Measurements from ENCODE around the gene IMP3. TPM values are rescaled to one million over a fixed set of nuclear protein-coding genes. Genes with fewer than 3 reads are reported as not detected.
A peak's percentile ranks its signal among the peaks of the same experiment; 100 is the strongest.

IMP3 gene
- polyA plus RNA-seq, 1 donor from 2014 or later = 249 TPM

DNA sequence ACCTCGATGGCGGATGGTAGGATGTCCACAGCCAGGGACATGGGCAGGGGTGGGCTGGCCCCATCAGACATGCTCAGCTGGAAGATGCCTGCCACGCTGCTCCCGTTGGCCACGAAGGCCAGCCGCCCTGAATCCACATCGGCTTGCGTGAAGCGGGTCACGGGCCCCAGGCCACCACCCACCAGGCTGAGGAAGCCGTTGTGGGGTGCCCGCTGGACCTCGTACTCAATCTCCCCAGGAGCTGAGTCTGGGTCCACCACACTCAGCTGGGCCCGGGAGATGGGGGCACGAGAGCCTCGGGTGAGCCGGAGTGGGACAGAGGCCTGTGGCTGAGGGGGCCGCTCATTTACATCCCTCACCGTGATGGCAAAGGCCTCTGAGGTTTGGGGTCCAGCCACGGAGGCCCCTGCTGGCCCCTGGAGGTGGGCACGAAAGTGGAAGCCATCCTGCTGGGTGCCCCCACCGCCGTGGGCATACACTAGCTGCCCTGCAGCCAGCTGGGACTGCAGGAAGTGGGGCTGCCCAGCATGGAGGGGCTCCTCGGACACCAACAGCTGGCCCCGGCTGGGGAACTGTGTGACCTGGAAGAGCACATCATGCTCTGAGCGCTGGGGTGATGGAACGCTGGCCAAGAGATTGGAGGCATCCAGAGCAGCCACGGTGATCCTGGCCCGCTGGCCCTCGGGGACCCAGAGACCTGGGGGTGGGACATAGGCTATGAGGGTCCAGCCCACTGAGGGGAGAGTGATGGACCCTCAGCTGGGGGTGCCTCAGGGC is 36.9 kb upstream of the IMP3 start:
- Mint-ChIP-seq H3K4me1 (peaks cover 0 to 3% (median 2%) of the 10 kb centered on the region in 3 donors), H3K27me3 (no peaks in the 10 kb centered on the region), H3K36me3 (no peaks in the 10 kb centered on the region), H3K4me3 (no peak overlapping the region), H3K9me3 (no peaks in the 10 kb centered on the region), H3K27ac (no peak overlapping the region)

DNA sequence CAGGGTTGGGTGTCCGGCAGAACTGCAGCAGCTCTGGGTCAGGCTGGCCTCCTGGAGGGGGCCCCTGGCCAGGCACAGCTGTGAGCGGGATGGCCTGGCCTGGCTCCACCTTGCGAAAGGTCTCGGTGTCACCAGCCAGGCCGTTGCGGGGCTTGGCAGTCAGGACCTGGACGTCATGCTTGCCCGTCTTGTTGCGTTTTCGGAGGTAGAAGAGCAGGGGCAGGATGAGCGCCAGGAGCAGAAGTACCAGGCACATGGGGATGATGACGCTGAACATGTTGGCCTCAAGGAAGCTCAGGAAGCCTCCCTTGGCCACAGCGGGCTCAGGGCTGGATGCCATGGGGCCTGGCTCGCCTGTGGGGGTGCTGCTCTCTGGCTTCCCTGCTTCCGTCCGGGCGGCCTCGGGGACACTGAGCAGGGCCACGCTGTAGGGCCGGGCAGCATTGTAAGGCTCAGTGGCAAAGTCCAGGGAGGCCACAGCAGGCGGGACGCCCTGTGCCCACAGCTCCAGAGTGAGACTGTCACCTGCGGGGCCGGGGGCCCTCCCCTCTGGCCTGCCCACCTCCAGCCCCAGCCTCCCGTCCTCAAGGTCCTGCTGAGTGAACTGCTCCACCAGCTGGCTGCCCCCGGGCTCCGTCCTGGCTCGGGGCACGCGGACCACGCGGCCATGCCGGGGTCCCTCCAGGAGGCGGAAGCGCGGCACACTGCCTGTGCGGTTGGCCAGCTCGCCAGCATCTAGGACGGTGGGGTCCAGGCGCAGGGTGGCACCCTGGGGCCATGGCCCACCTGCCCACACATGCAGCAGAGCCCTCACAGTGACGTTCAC is 35.8 kb upstream of the IMP3 start:
- Mint-ChIP-seq H3K36me3 (no peaks in the 10 kb centered on the region), H3K27me3 (no peaks in the 10 kb centered on the region), H3K27ac (peak overlapping the region in 2 of 3 donors; percentile 35 to 39), H3K9me3 (no peaks in the 10 kb centered on the region), H3K4me1 (peaks cover 0 to 3% (median 2%) of the 10 kb centered on the region in 3 donors), H3K4me3 (no peak overlapping the region)

DNA sequence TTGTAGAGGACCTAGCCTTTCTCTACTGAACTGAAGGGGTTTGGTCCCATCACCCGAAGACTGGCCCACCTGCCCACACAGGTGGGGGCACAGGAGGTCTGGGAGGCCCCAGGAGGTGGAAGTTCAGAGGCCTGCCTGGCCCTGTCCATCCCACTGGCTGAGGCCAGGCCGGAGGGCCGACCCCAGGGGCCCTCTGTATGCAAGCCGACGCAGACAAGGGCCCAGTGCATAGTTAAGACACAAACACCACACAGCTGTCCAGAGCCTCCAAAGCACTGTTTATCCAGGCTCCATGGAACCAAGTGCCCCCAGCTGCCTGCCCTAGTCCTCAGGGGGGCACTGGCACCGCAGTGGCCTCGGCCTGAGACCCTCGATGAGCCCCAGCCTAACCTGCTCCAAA is 34.3 kb upstream of the IMP3 start:
- Mint-ChIP-seq H3K4me3 (no peak overlapping the region), H3K27ac (no peak overlapping the region), H3K9me3 (no peaks in the 10 kb centered on the region), H3K4me1 (peaks cover 0 to 3% (median 2%) of the 10 kb centered on the region in 3 donors), H3K27me3 (no peaks in the 10 kb centered on the region), H3K36me3 (peaks cover 1% of the 10 kb centered on the region)

DNA sequence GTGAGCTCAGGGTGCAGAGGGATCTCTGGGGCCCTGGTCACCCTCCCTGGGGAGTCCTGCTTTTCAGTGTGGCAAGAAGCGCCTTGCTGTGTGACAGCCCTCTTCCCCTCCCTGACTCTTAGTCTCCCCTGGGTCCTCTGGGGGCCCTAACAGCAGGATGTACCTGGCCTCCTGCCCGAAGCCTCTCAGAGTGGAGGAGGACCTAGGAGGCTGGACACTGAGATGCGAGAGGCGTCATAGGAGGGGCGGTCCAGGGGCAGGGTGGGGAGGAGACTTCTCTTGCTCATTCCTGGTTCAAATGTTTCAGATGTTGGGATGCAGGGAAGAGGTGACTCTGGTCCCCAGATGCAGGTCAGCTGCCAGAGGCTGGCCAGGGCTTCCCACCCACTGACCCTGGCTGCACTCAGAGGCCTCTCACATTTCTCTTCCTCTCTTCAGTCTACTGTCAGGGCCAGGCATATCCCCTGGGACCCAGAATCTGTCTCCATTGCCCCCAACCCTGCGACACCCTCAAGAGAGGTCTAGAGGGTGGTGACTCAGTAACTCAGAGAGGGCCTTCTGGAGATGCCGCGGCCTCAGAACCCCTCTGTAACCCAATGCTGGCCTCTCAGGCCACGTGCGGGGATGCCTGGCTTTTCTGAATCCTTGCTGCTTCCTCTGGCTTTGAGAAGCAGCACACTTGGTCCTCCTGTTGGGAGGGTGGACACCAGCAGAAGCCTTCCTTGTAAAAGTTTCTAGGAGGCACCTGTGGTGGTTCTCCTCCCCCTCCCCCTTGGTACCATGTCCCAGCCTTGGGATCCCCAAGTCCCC is 33.6 kb upstream of the IMP3 start:
- Mint-ChIP-seq H3K27ac (no peak overlapping the region), H3K4me3 (peak overlapping the region in 1 of 4 donors; percentile 32), H3K27me3 (no peaks in the 10 kb centered on the region), H3K36me3 (peaks cover 1% of the 10 kb centered on the region), H3K4me1 (peaks cover 0 to 3% (median 2%) of the 10 kb centered on the region in 3 donors), H3K9me3 (no peaks in the 10 kb centered on the region)

DNA sequence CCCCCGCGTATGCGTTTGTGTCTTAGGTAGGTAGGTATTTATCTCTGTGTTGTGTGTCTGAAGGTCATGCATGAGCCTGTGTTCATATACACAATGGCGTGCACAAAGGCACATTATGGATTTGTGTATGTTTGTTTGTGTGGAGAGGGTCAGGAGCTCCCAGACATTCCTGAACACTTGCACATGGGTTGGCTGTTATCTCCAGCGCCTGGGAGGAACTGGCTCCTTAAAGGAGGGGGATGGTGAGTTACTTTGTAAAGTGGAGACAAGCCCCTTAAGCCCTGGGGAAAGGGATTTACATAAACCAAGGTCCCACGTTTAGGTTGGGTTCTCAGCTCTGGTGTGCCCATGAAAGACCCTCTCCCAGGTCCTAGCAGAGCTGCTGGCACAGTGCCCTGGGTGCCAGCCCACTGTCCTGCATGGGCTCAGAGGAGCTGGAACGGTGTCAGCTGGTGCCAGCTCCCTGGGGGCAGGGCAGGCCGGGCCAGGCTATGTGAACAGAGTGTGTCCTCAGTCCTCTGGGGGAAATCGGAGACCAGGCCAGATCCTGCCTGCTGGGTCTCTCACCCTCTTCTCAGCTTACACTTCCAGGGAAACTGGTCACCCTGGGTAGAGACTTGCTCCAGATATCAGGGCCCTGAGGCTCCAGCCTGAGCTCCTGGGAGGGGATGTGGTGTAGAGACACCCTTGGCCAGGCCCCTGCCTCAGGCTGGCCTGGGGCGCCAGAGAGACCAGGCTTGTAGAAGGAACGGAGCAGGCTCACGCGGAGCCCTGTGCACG is 32.8 kb upstream of the IMP3 start:
- Mint-ChIP-seq H3K27ac (no peak overlapping the region), H3K9me3 (no peaks in the 10 kb centered on the region), H3K36me3 (peaks cover 1% of the 10 kb centered on the region), H3K27me3 (no peaks in the 10 kb centered on the region), H3K4me3 (peak overlapping the region in 1 of 4 donors; percentile 17), H3K4me1 (peaks cover 0 to under 1% (median 0%) of the 10 kb centered on the region in 3 donors)

DNA sequence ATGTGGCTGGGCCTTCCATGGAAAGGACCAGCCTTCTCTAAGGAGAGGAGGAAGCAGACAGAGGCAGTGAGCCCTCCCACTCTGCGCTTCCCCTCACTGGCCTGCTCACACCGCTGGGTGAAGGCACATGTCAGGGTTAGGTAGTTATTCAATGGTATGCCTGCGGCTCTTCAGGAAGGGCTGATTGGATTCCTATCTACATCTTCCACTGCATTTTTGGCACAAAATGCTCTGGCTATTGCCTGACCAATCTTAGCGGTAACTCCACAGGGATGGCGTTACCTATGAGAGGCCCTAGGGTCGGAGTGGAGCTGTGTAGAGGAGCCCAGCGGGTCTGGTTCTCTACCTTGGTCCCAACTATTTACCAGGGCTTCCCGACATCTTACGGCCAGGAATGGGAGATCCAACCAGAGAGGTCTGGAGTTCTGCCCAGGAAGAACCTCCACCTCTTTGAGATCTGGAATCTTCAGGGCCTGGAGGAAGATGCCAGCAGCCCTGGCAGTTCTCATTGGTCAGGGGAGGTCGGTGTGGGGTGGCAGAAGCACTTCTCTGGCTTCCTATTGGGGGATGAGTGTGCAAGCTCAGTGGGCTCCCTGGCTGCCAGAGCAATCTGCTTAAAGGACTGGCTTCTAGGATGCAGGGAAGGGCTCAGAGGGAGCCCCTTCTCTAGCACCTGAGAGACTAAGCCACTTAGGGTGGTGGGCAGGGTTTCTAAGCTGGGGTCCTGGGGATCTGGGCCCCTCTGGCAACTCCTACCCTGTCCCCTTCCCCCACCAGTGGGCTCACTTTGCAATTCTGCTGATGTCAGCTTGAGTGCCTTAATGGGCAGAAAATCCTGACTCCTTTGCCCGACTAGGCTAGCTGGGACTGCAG is 31.9 kb upstream of the IMP3 start:
- H3K9me3 Mint-ChIP-seq = no peaks in the 10 kb centered on the region
- no peaks in the 10 kb centered on the region for H3K27me3 Mint-ChIP-seq
- no peak overlapping the region for H3K27ac Mint-ChIP-seq
- H3K36me3 Mint-ChIP-seq = peaks cover 1% of the 10 kb centered on the region
- H3K4me3 Mint-ChIP-seq = no peak overlapping the region
- no peaks in the 10 kb centered on the region for H3K4me1 Mint-ChIP-seq

DNA sequence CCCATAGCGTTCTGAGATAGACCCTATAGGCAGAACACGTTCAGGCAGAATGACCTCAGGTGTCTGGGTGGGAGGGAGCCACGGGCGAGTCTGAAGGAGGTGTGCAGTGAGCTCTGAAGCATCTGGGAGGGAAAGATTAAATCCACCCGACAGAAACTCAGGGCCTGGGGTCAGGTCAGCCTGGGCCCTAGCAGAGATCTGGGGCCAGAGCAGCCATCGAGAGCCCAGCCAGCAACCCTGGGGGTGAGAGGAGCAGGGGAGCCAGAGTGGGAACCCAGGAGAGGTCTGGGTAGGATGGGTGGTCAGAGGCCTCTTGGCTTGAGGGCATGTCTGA is 29.8 kb upstream of the IMP3 start:
- Mint-ChIP-seq H3K4me3 (no peak overlapping the region), H3K36me3 (peaks cover 1% of the 10 kb centered on the region), H3K9me3 (no peaks in the 10 kb centered on the region), H3K4me1 (no peaks in the 10 kb centered on the region), H3K27ac (no peak overlapping the region), H3K27me3 (no peaks in the 10 kb centered on the region)

DNA sequence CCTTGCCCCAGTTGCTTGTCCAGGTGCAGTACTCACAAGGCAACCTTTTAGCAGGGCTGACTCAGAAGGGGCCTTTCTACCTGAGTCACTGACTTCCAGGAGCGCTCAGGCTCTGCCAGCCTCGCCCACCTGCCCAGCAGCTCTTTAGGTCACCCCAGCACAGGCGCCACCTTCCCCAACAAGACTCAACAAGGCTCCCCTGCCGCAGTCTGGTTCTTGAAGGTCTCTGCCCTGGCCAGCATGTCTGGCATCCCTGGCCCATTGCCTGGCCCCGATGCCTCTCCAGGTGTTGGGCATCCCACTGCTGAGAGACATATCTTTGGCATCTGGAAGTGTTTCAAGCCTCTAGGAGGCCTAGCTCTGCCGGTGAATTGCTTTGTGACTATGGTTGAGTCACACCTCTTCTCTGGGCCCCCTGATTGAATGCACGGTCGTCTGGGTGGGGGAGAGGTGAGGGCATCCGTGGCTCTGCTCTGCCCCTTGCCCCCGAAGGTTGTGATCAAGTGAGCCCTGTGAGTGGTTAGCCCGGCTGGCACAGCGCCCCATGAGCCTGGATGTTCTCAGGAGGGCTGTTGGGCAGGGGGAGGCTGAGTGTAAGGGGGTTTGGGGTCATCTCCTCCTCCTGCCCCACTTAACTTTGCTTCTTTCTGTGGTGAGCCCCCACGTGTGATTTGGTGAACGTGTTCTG is 29.3 kb upstream of the IMP3 start:
- H3K36me3 Mint-ChIP-seq = peaks cover 1% of the 10 kb centered on the region
- no peaks in the 10 kb centered on the region for H3K4me1 Mint-ChIP-seq
- H3K9me3 Mint-ChIP-seq = no peaks in the 10 kb centered on the region
- no peak overlapping the region for H3K4me3 Mint-ChIP-seq
- peaks cover 4% of the 10 kb centered on the region for H3K27me3 Mint-ChIP-seq
- H3K27ac Mint-ChIP-seq = no peak overlapping the region

DNA sequence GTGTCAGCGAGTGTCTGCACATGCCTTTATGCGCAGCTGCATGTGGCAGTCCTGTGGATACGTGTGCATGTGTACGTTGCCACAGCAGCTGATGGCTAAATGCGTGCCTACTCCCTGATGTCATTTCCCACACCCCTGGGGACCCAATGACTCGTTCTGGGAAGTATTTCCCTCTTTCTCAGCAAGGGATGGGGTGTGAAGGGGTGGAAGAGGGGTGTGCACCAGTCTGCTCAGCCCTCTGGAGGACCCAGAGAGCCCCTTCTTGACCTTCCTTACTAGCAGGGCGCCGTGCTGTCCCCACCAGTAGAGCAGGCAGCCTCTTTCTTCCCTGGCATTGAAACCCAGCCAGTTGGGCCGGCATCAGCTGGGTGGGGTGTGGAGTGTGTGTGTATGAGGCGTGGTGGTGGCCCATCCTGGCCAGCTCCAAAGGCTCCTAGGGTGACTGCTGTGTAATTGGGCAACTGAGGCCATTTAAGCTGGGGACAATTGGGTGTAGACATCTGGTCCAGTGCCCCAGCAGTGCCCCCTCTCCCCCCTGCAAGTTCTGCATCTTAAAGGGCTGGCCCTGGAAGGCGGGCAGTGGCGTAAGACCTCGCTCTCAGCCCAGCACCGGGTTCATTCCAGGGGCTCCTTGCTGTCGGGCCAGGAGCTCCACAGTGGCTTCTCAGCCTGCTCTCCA is 26.9 kb upstream of the IMP3 start:
- peaks cover 4% of the 10 kb centered on the region for H3K27me3 Mint-ChIP-seq

DNA sequence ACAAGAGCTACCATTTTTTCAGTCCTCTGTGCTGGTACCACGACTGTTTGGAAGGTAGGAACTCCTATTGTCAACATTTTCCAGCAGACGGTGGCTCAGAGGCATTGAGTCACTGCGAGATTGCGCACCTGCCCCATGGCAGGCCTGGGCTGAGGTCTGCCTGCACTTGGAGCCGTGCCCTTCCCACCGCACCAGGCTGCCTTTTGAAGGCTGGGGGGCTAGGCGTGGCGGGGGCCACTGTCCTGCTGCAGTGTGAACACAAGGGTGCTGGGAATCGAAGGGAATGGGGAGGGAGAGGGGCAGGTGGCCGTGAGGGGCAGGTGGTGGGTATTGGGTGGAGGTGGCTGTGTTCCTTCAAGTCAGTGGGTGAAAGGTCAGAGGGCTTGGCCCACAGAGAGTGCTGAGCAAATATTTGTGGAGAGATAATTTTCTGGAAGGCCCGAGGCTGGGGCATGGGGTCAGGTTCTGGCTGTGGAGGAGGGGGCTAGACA is 24.0 kb upstream of the IMP3 start:
- no peaks in the 10 kb centered on the region for H3K36me3 Mint-ChIP-seq
- no peak overlapping the region for H3K4me3 Mint-ChIP-seq
- H3K27me3 Mint-ChIP-seq = peaks cover 4% of the 10 kb centered on the region
- no peak overlapping the region for H3K27ac Mint-ChIP-seq
- no peaks in the 10 kb centered on the region for H3K9me3 Mint-ChIP-seq
- H3K4me1 Mint-ChIP-seq = no peaks in the 10 kb centered on the region

More for the DNA sequence above, 26.9 kb upstream of the IMP3 start:
- H3K27ac Mint-ChIP-seq = no peak overlapping the region
- peaks cover 1% of the 10 kb centered on the region for H3K36me3 Mint-ChIP-seq
- no peaks in the 10 kb centered on the region for H3K4me1 Mint-ChIP-seq
- no peak overlapping the region for H3K4me3 Mint-ChIP-seq
- H3K9me3 Mint-ChIP-seq = no peaks in the 10 kb centered on the region

DNA sequence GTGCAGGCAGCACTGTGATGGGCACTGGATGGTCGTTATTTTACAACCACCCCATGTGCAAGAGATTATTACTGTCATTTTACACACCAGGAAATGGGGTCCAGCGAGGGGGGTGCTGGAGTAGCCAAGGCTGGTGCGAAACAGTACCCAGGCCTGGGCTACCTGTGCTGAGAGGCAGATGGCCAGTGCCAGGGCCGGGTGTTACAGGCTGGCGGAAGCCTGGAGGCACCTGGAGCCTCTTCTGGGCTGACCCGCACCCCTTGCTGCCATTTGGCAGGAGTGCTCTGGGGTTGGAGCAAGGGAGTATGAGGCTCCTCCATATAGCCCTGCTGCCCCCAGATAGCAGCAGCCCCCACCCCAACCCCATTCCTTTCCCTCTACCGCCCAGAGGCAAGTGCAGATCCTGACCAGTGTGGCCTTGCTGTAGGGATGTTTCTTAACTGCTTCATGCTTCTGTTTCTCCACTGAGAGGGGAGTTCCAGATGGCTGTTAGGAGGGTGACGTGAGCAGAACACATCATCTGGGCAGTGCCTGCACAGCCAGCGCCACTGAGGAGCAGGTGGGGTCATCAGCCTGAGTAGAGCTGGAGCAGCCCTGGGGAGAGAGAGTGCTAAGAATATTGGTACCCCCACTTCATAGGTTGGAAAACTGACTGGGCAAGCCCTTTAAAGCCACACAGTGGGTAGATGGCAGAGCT is 22.9 kb upstream of the IMP3 start:
- Mint-ChIP-seq H3K27ac (no peak overlapping the region), H3K9me3 (no peaks in the 10 kb centered on the region), H3K4me3 (no peak overlapping the region), H3K27me3 (peaks cover 4% of the 10 kb centered on the region), H3K4me1 (no peaks in the 10 kb centered on the region), H3K36me3 (no peaks in the 10 kb centered on the region)

DNA sequence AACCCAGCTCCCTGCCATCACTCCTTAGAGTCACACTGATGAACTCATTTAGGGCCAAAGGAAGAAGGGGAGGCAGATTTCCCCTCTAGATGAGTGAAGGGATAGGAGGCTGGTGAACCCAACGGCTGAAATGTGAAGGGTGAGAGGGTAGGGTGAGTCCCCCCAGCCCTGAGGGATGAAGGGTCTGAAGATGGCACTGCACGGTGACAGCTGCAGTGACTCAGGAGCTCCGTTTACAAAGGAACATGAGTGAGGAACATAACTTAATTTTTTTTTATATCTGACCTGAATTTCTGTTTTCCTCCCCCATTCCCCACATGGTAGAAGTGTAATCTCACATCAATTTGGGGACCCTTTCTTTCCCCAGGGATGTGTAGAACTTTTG is 21.7 kb upstream of the IMP3 start:
- H3K4me3 Mint-ChIP-seq = no peak overlapping the region
- H3K9me3 Mint-ChIP-seq = no peaks in the 10 kb centered on the region
- H3K4me1 Mint-ChIP-seq = no peaks in the 10 kb centered on the region
- no peaks in the 10 kb centered on the region for H3K36me3 Mint-ChIP-seq
- no peak overlapping the region for H3K27ac Mint-ChIP-seq
- peaks cover 4% of the 10 kb centered on the region for H3K27me3 Mint-ChIP-seq
